GM23338 (cell line): ENCODE results near the gene SYPL2.

Experiments
- CREB1 ChIP-seq: fragments of 250-450 bp; sonication (Bioruptor Pico); IDR thresholded peaks from 2 replicates; pipeline ENCODE4 v1.5.0; 2020; ENCODE audit warnings: low read depth, mild to moderate bottlenecking, moderate library complexity
- EZH2phosphoT487 ChIP-seq: fragments of 200-600 bp; sonication (generic); IDR thresholded peaks from one replicate; pipeline ENCODE4 v1.8.1; 2018; ENCODE audit warnings: antibody characterized with exemption; ENCODE audit not compliant: unreplicated experiment
- POLR2AphosphoS5 ChIP-seq: IDR thresholded peaks from 2 replicates; pipeline ENCODE4 v1.6.1; 2016; ENCODE audit warnings: antibody characterized with exemption, low read depth
- TF ChIP-seq, protein P1 (sequence below), 2 experiments: fragments of 200-600 bp in 1 of 2; sonication (generic) in 1 of 2; conservative IDR thresholded peaks; 2 replicates each; pipeline versions ENCODE4 v1.5.1 to v1.6.1; 2016 to 2017; ENCODE audit warnings: antibody characterized with exemption in 2 of 2, low read depth in 2 of 2, mild to moderate bottlenecking in 2 of 2, moderate library complexity in 1 of 2
- TF ChIP-seq, protein P2 (sequence below): IDR thresholded peaks from one replicate; pipeline ENCODE4 v1.6.1; 2018; ENCODE audit warnings: antibody characterized with exemption; ENCODE audit not compliant: unreplicated experiment

DNA sequence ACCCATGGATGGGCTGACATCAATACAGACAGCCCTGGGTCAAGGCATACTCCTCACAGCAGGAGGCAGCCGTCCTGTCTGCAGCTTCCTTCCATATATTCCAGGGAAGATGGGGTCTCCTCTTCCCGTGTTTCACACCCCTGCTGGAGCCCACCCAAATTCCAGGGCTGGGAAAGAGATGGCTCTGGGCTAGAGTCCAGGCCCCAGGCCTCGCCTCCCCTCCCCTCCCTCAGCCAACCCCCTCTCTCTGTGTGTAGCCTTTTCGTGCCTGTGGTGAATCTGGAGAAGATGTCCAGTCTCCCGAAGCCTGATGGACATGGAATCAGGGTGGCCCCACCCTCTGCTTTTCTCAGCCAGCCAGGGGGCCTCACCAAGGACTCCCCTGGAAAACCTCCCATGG is 20.9 kb downstream of the SYPL2 start:
- TF ChIP-seq, protein P1, sequence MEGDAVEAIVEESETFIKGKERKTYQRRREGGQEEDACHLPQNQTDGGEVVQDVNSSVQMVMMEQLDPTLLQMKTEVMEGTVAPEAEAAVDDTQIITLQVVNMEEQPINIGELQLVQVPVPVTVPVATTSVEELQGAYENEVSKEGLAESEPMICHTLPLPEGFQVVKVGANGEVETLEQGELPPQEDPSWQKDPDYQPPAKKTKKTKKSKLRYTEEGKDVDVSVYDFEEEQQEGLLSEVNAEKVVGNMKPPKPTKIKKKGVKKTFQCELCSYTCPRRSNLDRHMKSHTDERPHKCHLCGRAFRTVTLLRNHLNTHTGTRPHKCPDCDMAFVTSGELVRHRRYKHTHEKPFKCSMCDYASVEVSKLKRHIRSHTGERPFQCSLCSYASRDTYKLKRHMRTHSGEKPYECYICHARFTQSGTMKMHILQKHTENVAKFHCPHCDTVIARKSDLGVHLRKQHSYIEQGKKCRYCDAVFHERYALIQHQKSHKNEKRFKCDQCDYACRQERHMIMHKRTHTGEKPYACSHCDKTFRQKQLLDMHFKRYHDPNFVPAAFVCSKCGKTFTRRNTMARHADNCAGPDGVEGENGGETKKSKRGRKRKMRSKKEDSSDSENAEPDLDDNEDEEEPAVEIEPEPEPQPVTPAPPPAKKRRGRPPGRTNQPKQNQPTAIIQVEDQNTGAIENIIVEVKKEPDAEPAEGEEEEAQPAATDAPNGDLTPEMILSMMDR (conservative IDR thresholded peaks at IDR 0.05; ENCODE audit: low read depth in 2 of 2): no peak
- TF ChIP-seq CREB1 (CRISPR knock-in tag): no peak
- TF ChIP-seq, protein P2, sequence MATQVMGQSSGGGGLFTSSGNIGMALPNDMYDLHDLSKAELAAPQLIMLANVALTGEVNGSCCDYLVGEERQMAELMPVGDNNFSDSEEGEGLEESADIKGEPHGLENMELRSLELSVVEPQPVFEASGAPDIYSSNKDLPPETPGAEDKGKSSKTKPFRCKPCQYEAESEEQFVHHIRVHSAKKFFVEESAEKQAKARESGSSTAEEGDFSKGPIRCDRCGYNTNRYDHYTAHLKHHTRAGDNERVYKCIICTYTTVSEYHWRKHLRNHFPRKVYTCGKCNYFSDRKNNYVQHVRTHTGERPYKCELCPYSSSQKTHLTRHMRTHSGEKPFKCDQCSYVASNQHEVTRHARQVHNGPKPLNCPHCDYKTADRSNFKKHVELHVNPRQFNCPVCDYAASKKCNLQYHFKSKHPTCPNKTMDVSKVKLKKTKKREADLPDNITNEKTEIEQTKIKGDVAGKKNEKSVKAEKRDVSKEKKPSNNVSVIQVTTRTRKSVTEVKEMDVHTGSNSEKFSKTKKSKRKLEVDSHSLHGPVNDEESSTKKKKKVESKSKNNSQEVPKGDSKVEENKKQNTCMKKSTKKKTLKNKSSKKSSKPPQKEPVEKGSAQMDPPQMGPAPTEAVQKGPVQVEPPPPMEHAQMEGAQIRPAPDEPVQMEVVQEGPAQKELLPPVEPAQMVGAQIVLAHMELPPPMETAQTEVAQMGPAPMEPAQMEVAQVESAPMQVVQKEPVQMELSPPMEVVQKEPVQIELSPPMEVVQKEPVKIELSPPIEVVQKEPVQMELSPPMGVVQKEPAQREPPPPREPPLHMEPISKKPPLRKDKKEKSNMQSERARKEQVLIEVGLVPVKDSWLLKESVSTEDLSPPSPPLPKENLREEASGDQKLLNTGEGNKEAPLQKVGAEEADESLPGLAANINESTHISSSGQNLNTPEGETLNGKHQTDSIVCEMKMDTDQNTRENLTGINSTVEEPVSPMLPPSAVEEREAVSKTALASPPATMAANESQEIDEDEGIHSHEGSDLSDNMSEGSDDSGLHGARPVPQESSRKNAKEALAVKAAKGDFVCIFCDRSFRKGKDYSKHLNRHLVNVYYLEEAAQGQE: no peak
- TF ChIP-seq EZH2phosphoT487: no peak
- TF ChIP-seq POLR2AphosphoS5: no peak
